ENCODE results near the gene FXYD1.
A peak's percentile ranks its signal among the peaks of the same experiment; 100 is the strongest.

The FXYD1 gene

GRCh38 chr19:35112995-35113688 is 25.5 kb upstream of the FXYD1 start:
- no peak for TF ChIP-seq CTCF (IDR thresholded peaks at IDR 0.05)

- peak; percentile 99 for TF ChIP-seq CTCF (IDR thresholded peaks at IDR 0.05)
Measured at GRCh38 chr19:35114353-35115176, 24.1 kb upstream of the FXYD1 start.

- no peak for TF ChIP-seq CTCF (IDR thresholded peaks at IDR 0.05)
Measured at GRCh38 chr19:35115177-35115951, 23.3 kb upstream of the FXYD1 start, which contains the start of gene FXYD3. TSS of gene FXYD3 (plus strand) at chr19:35115823. CDS start at chr19:35119377, 3,554 bp downstream.

- no peak for TF ChIP-seq CTCF (IDR thresholded peaks at IDR 0.05)
Measured at GRCh38 chr19:35116072-35116801, 22.4 kb upstream of the FXYD1 start.

GRCh38 chr19:35117116-35117515 is 21.5 kb upstream of the FXYD1 start:
- no peak for TF ChIP-seq CTCF (IDR thresholded peaks at IDR 0.05)

- TF ChIP-seq CTCF (IDR thresholded peaks at IDR 0.05), result no peak
Measured at GRCh38 chr19:35117799-35118198, 20.8 kb upstream of the FXYD1 start.
